Activated CD4-positive, alpha-beta T cell treated with anti-CD3 and anti-CD28 coated beads, Interleukin-2, amount 50 U/mL, for 1 hour (primary cell): ENCODE measurements around the gene LUZP4.
"Not testable (repeated sequence)": the region's sequence is repeated elsewhere in the genome, so short reads cannot be mapped to it uniquely, and the experiment has no call there.

Source experiments
- DNase-seq: peaks from one replicate; pipeline ENCODE4 v3.0.0-alpha.2; 2020

The LUZP4 gene

DNA sequence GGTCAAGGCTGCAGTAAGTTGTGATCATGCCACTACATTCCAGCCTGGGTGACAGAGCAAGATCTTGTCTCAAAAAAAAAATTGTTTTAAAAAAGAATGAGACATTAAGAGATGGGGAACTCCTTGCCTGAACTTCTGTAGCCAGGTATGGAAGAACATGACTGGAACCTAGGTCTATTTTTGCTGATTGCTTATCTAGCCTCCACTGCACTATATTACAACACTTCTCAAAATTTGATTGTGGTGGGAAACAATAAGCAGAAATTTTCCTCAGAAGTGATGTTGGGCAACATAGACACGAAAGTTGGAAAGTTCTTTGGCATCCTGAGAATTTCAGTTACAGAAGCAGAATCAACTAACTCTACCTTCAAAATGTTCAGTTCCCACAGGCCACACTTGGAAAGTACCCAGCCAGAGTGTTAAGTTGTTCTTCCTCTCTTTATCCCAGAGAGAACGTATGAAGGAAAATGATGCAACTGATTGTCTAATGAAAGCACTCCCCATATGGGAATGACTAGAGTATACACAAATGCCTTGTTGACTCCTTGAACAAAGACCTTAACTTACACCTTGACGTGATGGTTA, 50.0 kb downstream of the LUZP4 start:
- no peak for DNase-seq

DNA sequence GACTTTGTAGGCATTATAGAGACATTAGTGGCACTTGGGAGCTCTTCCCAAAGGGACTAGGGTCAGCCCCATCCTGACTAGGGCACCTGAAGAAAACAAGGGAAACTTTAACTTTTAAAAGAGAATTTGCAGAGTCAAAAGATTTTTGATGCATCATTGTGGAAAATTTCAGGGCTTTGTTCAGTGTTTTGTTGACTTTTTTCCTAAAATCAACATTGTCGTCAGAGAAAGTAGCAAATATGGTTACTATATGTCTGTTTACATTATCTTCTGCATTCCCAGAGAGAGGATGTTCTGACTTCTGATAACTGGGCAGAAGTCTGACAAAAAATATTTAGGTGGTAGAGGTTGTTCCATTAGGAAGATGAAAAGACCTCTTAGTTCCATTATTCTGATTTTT, 51.9 kb downstream of the LUZP4 start:
- no peak for DNase-seq

DNA sequence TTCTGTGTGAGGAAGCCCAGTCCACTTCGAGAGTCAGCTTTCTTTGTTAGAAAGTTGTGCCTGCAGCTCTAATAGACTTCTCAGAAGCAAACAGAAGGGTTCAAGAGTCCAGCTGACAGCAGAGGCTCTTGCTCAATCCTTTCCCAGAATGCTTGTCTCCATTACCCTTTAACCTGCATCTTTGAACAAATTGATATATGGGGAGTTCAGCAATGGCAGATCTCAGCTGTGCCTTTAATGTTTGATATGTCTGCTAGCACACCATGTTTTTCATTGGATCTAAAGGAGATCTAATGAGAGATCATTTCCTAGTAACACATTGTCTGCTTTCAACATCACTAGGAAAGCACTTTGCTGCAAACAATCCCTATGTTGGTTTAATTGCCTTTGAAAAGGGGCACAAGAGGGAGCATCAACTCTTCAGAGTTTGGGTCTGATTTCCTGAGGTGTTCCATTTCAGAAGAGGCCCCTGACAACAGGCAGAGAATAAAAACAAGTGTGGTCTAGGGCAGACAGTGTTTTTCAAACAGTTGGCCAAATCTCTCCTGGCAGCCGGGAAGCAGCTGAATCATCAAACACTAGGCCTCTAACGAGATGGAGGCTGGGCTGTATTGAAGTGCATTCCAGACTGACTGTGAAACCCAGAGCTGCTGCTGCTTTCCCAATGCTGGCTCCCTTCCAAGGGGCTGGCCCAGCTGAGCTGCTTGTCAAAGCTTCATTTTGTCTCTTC, 55.5 kb downstream of the LUZP4 start:
- no peak for DNase-seq

DNA sequence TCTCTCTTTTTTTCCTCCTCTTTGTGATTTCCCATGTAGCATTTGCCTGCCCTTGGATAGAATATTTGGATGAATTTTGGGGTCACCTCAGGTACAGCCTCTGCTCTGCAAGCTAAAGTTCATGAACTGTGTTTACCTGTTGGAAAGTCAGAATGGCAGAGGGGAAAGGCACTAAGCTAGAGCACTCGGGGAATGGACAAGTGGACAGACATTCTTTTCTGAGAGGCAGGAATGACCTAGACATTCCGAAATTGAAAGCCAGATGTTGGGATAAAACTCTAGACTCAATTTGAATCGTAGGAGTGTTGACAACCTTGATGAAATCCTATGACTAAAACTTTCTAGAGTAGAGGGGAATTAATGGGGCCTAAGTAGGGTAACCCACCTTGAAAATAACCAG, 56.1 kb downstream of the LUZP4 start:
- DNase-seq: no peak

DNA sequence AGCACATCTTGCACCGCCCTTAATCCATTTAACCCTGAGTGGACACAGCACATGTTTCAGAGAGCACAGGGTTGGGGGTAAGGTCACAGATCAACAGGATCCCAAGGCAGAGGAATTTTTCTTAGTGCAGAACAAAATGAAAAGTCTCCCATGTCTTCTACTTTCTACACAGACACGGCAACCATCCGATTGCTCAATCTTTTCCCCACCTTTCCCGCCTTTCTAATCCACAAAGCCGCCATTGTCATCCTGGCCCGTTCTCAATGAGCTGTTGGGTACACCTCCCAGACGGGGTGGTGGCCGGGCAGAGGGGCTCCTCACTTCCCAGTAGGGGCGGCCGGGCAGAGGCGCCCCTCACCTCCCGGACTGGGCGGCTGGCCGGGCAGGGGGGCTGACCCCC, 57.2 kb downstream of the LUZP4 start:
- not testable (repeated sequence) for DNase-seq

DNA sequence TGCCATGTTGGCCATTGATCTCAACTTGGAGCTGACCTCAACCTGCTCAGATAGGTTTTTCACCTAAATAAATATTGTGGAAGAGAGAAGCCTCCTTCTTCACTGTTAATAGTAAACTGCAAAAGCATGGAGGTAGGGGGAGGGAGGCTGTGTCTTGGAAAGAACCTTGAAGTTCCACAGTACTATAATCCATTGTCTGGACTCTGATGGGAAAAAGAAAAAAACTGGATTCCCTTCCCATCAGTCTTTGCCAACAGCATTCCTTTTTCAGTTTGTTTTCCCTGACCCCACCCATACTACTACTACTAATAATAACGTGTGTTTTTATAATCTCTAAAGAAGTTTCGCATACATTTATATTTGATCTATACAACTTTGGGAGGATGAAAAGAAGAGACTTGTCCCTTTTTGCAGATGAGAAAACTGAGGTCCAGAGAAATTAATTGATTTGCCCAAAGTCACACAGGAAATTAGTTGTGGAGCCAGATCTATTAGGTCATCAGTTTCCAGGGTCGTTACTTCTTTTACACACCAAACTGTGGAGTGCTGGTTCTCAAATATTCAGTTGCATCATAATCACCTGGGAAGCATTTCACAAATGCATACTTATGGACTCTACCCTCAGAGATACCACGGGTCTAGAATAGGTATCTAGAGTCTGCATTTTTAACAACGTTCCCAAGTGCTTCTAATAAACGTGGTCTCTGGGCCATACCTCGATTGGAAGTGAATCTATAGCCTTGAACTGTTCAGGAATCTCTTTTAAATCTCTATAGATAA, 59.1 kb downstream of the LUZP4 start:
- no peak for DNase-seq

- no peak for DNase-seq
Observed at GRCh38 chrX:115350711-115351381, 61.3 kb downstream of the LUZP4 start.

DNA sequence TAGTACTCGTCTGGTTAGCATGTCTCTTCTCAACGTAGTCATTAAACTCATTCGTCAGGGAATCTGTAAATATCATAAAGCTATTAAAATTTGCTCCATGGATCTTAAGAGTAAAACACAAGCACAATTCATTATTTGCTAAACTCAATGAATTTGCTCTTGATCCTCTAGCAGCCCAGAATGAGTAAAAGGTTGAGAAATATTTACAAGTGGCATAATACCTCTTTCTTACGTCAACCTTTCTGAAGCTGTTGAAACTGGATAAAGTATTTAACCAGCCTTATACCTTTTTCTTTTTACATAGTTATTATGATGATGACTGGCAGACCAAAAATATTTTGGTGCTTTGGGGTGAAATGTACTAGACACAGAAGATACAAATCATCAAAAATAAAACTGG, 66.9 kb downstream of the LUZP4 start:
- no peak for DNase-seq
